T-cell (primary cell): ENCODE data around the gene CDCA4. TPM values are rescaled to one million over a fixed set of nuclear protein-coding genes. Genes with fewer than 3 reads are reported as not detected.
"Not testable (repeated sequence)": the region's sequence is repeated elsewhere in the genome, so short reads cannot be mapped to it uniquely, and the experiment has no call there.

Source experiments
- ATAC-seq, 4 experiments: fragments of 200-7000 bp in 3 of 4; fragments of 150-1000 bp in 1 of 4; cut with Tn5 transposase; replicated peaks in 1 of 4; 1 replicate in 3 of 4; 2 replicates in 1 of 4; pipeline ENCODE4 v1.10.0; 2021; ENCODE audit warnings: moderate library complexity in 3 of 4, mild to moderate bottlenecking in 2 of 4, moderate number of reproducible peaks in 1 of 4
- CTCF ChIA-PET, 2 donors: fragments of 300-600 bp; sonication (Branson Sonifier 250); formaldehyde crosslinking; loops; one replicate each; lab custom pipeline; 2022; ENCODE audit warnings: antibody characterized with exemption in 2 of 2; lab: Charles Lee
- POLR2A ChIA-PET, 2 donors: fragments of 300-600 bp; sonication (Branson Sonifier 250); formaldehyde crosslinking; loops; one replicate each; lab custom pipeline; 2022; ENCODE audit warnings: antibody characterized with exemption in 2 of 2; lab: Charles Lee
- DNase-seq, 35 experiments: peaks; one replicate each; pipeline versions ENCODE4 v3.0.0 to v3.0.0-alpha.2; 2013 to 2023
- H3K27ac ChIP-seq: one replicate; pipeline ENCODE4 v1.5.1; 2013; ENCODE audit warnings: low read length
- H3K27me3 ChIP-seq, 2 experiments: replicated peaks in 1 of 2; 1 replicate in 1 of 2; 2 replicates in 1 of 2; pipeline versions ENCODE4 v1.6.1 to v1.7.0; 2013; ENCODE audit warnings: low read length in 1 of 2, mixed read lengths in 1 of 2; ENCODE audit not compliant: control insufficient read depth in 2 of 2, insufficient read depth in 2 of 2; ENCODE audit errors: extremely low read depth in 1 of 2
- H3K36me3 ChIP-seq, 2 donors: 1 replicate in 1 of 2; 2 replicates in 1 of 2; pipeline versions ENCODE4 v1.6.1 to v1.7.0; 2013; ENCODE audit warnings: low read length in 1 of 2; ENCODE audit not compliant: control insufficient read depth in 2 of 2, insufficient read depth in 1 of 2; ENCODE audit errors: extremely low read depth in 1 of 2
- H3K4me1 ChIP-seq, 2 experiments: 1 replicate in 1 of 2; 2 replicates in 1 of 2; pipeline versions ENCODE4 v1.6.1 to v1.7.0; 2013; ENCODE audit warnings: low read length in 2 of 2, mixed read lengths in 1 of 2; ENCODE audit not compliant: insufficient read depth in 2 of 2, control insufficient read depth in 1 of 2; ENCODE audit errors: extremely low read depth in 1 of 2
- H3K4me3 ChIP-seq, 2 donors: 1 replicate in 1 of 2; 2 replicates in 1 of 2; pipeline versions ENCODE4 v1.5.1 to v1.7.0; 2013; ENCODE audit warnings: mild to moderate bottlenecking in 2 of 2, low read length in 1 of 2, moderate library complexity in 1 of 2; ENCODE audit not compliant: control insufficient read depth in 1 of 2; ENCODE audit errors: extremely low read depth in 1 of 2
- H3K9me3 ChIP-seq: 2 replicates; pipeline ENCODE4 v1.7.0; 2013
- H3K27ac Mint-ChIP-seq, 2 donors: one replicate each; pipeline ENCODE4 v1.8.0; 2020 to 2021; ENCODE audit warnings: mild to moderate bottlenecking in 2 of 2, mixed read lengths in 2 of 2
- H3K27me3 Mint-ChIP-seq, 2 donors: one replicate each; pipeline ENCODE4 v1.8.0; 2021 to 2022; ENCODE audit warnings: mixed read lengths in 2 of 2
- H3K36me3 Mint-ChIP-seq: one replicate; pipeline ENCODE4 v1.8.0; 2021; ENCODE audit warnings: mixed read lengths
- H3K4me1 Mint-ChIP-seq, 3 donors: one replicate each; pipeline ENCODE4 v1.8.0; 2020 to 2022; ENCODE audit warnings: mixed read lengths in 3 of 3, mild to moderate bottlenecking in 1 of 3
- H3K4me3 Mint-ChIP-seq, 3 donors: one replicate each; pipeline ENCODE4 v1.8.0; 2020 to 2022; ENCODE audit warnings: mild to moderate bottlenecking in 3 of 3, mixed read lengths in 3 of 3, moderate library complexity in 3 of 3
- H3K9me3 Mint-ChIP-seq, 3 donors: one replicate each; pipeline ENCODE4 v1.8.0; 2020 to 2022; ENCODE audit warnings: mixed read lengths in 3 of 3
- WGBS: methylation state at CpG from one replicate; pipeline ENCODE4 v1.1.5; 2013; ENCODE audit warnings: missing lambda C conversion rate; ENCODE audit not compliant: insufficient coverage; 5-methylcytosine and 5-hydroxymethylcytosine counted together
- total RNA-seq, 35 experiments: library from RNA in 6 of 35; stranded (reverse) in 6 of 35; fragments of 120-200 nt in 1 of 35; gene quantifications; one replicate each; pipeline versions ENCODE4 v1.2.1 to v1.2.4 and lab custom pipeline; 2013 to 2026

Gene CDCA4
- total RNA-seq, 5 donors from 2014 or later (not counting 1 experiment from before 2014, with no cell fraction given) = 13.0 to 20.1 (median 15.8) TPM

DNA sequence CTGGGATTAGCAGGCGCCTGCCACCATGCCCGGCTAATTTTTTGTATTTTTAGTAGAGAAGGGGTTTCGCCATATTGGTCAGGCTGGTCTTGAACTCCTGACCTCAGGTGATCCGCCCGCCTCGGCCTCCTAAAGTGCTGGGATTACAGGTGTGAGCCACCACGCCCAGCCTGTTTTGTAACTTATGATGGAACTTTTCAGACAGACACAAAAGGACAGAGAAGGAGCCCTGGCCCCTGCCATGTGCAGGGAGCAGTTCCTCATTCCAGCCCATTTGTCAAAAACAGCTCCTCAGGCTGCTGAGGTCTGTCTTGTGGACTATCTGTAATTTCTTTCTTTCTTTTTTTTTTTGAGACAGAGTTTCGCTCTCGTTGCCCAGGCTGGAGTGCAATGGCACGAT, 42.6 kb upstream of the CDCA4 start:
- not testable (repeated sequence) for DNase-seq

GRCh38 chr14:105063056-105063455, 42.2 kb upstream of the CDCA4 start:
- peak overlapping the region; percentile 80 to 85 (median 82) for H3K4me3 Mint-ChIP-seq
- peak overlapping the region; percentile 97 to 98 for H3K27ac Mint-ChIP-seq
- Histone ChIP-seq H3K9me3 (no peaks in the 10 kb centered on the region), H3K4me3 (peak overlapping the region in 1 of 2 donors; percentile 10), H3K4me1 (peaks cover 57 to 100% of the 10 kb centered on the region in 2 experiments), H3K27ac (peak overlapping the region; percentile 96), H3K36me3 (peaks cover 0 to under 1% of the 10 kb centered on the region in 2 donors), H3K27me3 (no peaks in the 10 kb centered on the region)
- POLR2A ChIA-PET = interaction anchor here in 1 of 2 donors (0.8 kb wide), 1 partner anchor 1633 kb away, joined by 5 read pairs; no protein-coding TSS in a partner anchor
- H3K27me3 Mint-ChIP-seq = no peaks in the 10 kb centered on the region
- DNase-seq (no peak), ATAC-seq (no peak)
- no peaks in the 10 kb centered on the region for H3K9me3 Mint-ChIP-seq
- WGBS = 65% methylated on average over 9 of the region's 10 CpGs
- H3K36me3 Mint-ChIP-seq = peaks cover 9% of the 10 kb centered on the region
- peaks cover 72 to 86% (median 83%) of the 10 kb centered on the region in 3 donors for H3K4me1 Mint-ChIP-seq
- CTCF ChIA-PET = interaction anchor here in 1 of 2 donors (0.7 kb wide), 1 partner anchor 131 kb away, joined by 5 read pairs; no protein-coding TSS in a partner anchor

More for the DNA sequence above, 42.6 kb upstream of the CDCA4 start:
- peak overlapping the region; percentile 96 for H3K27ac ChIP-seq
- H3K36me3 Mint-ChIP-seq, H3K27me3 Mint-ChIP-seq, H3K36me3 ChIP-seq, H3K27me3 ChIP-seq, POLR2A ChIA-PET, ATAC-seq, H3K9me3 Mint-ChIP-seq, H3K9me3 ChIP-seq: not testable (repeated sequence)
- peak overlapping the region; percentile 80 to 85 (median 82) for H3K4me3 Mint-ChIP-seq
- CTCF ChIA-PET = interaction anchor here in 1 of 2 donors (0.7 kb wide), 1 partner anchor 130 kb away, joined by 5 read pairs; no protein-coding TSS in a partner anchor
- peak overlapping the region; percentile 97 to 98 for H3K27ac Mint-ChIP-seq
- peaks cover 73 to 83% (median 81%) of the 10 kb centered on the region in 3 donors for H3K4me1 Mint-ChIP-seq
- WGBS = 58% methylated on average over 5 of the region's 10 CpGs
- H3K4me1 ChIP-seq = peaks cover 57 to 99% of the 10 kb centered on the region in 2 experiments
- peak overlapping the region; percentile 87 to 90 for H3K4me3 ChIP-seq

GRCh38 chr14:105062048-105062433, 41.2 kb upstream of the CDCA4 start:
- WGBS = 51% methylated on average over 7 of the region's 7 CpGs
- ChIA-PET POLR2A (interaction anchor here in 1 of 2 donors (0.5 to 0.7 kb wide), 2 partner anchors 32 to 76 kb away, joined by 4 read pairs; partner anchors contain the start of gene CLBA1), CTCF (interaction anchor here in 1 of 2 donors (0.8 kb wide), 1 partner anchor 71 kb away, joined by 7 read pairs; no protein-coding TSS in a partner anchor)
- Histone ChIP-seq H3K4me1 (peaks cover 50 to 91% of the 10 kb centered on the region in 2 experiments), H3K27ac (peak overlapping the region; percentile 96), H3K27me3 (no peaks in the 10 kb centered on the region), H3K36me3 (peaks cover 0 to 5% of the 10 kb centered on the region in 2 donors), H3K9me3 (no peaks in the 10 kb centered on the region), H3K4me3 (peak overlapping the region; percentile 62)
- Mint-ChIP-seq H3K4me3 (peak overlapping the region; percentile 80 to 85 (median 82)), H3K4me1 (peaks cover 64 to 77% (median 77%) of the 10 kb centered on the region in 3 donors), H3K36me3 (peaks cover 11% of the 10 kb centered on the region), H3K27ac (peak overlapping the region; percentile 97 to 98), H3K9me3 (no peaks in the 10 kb centered on the region), H3K27me3 (no peaks in the 10 kb centered on the region)
- ATAC-seq (no peak), DNase-seq (no peak)

DNA sequence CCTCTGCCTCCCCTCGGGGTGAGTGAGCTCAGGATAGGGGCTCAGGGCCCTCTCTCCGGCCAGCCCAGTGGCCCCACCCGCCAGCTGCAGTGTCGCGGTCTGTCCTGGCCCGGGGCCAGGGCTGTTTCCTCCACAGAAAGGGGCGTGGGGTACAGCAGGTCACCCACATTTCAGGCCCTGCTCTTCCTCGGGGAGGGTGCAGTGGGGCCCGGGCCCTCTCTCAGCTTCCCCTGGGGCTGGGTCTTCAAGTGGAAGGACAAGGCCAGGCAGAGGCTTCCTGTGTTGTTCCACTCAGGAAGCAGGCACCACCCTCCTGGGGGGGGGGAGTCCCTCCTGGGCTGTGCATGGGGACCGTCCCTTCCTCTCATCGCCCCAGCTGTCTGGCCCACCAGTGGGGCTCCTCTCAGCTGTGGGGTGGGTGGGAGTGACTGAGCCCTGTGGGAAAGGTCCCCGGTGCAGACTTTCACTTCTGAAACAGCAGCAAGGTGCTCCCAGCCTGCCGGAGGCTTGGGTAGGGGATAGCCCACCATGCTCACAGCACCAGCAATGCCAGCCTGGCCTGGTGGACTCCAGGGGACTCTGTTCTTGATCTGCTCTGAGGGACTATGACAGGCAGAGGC, 40.7 kb upstream of the CDCA4 start:
- Mint-ChIP-seq H3K27ac (peak overlapping the region; percentile 97 to 98), H3K9me3 (no peaks in the 10 kb centered on the region), H3K27me3 (no peaks in the 10 kb centered on the region), H3K4me1 (peaks cover 61 to 75% (median 73%) of the 10 kb centered on the region in 3 donors), H3K36me3 (peaks cover 14% of the 10 kb centered on the region), H3K4me3 (peak overlapping the region; percentile 80 to 85 (median 82))
- Histone ChIP-seq H3K4me1 (peaks cover 45 to 86% of the 10 kb centered on the region in 2 experiments), H3K27me3 (no peaks in the 10 kb centered on the region), H3K36me3 (peaks cover 0 to 10% of the 10 kb centered on the region in 2 donors), H3K4me3 (peak overlapping the region; percentile 62), H3K27ac (peak overlapping the region; percentile 96), H3K9me3 (no peaks in the 10 kb centered on the region)
- POLR2A ChIA-PET = interaction anchor here in 1 of 2 donors (0.5 to 0.7 kb wide), 2 partner anchors 32 to 76 kb away, joined by 4 read pairs; partner anchors contain the start of gene CLBA1
- DNase-seq (peak in 23 of 35 experiments; percentile 23 to 59 (median 38)), ATAC-seq (peak in 1 of 4 experiments; percentile 3)
- WGBS = 5% methylated on average over 9 of the region's 13 CpGs
- CTCF ChIA-PET = interaction anchor here in 1 of 2 donors (0.8 kb wide), 1 partner anchor 71 kb away, joined by 7 read pairs; no protein-coding TSS in a partner anchor

DNA sequence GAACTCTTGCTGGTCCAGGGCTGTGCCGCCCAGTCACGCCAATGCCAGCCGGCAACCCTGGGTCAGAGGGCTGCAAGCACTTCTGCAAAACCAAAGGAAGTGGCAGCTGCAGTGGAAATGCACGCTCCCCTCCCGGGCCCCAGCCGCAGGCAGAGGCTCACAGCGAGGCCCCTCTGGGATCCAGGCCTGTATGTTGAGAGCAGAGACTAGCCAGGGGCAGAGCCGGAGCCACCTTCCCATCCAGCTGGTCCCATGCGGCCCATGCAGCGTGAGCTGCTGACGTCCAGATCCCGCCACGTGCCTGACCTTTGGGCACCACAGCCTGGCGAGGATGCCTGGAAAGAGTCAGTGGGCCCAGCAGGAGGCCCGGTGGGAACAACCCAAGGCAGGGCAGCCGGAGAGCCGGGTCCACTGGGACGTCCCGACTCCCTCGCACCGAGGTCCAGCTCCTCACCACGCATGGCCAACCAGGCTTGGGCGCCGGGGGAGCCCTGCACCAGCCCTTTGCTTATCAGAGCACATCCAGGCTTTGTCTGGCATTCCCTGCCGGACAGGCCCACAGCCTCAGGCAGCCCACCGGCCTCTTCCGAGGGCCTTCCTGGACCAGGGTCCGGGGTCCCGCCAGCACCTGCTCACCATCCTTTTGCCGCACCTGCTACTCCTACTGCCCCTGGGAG, 40.0 kb upstream of the CDCA4 start:
- POLR2A ChIA-PET = interaction anchor here (0.6 kb wide), 2 partner anchors 232 to 983 kb away, joined by 3 to 7 read pairs; no protein-coding TSS in a partner anchor
- CTCF ChIA-PET = no interaction called here
- Histone ChIP-seq H3K4me1 (peaks cover 39 to 79% of the 10 kb centered on the region in 2 experiments), H3K9me3 (no peaks in the 10 kb centered on the region), H3K27ac (peak overlapping the region; percentile 96), H3K36me3 (peaks cover 0 to 17% of the 10 kb centered on the region in 2 donors), H3K27me3 (no peaks in the 10 kb centered on the region), H3K4me3 (peak overlapping the region; percentile 62)
- Mint-ChIP-seq H3K27me3 (no peaks in the 10 kb centered on the region), H3K27ac (peak overlapping the region; percentile 97 to 98), H3K4me1 (peaks cover 61 to 68% (median 67%) of the 10 kb centered on the region in 3 donors), H3K9me3 (no peaks in the 10 kb centered on the region), H3K4me3 (peak overlapping the region; percentile 80 to 85 (median 82)), H3K36me3 (peaks cover 18% of the 10 kb centered on the region)
- peak in 2 of 4 experiments; percentile 18 to 25 for ATAC-seq
- whole genome bisulfite sequencing = 25% methylated on average over 30 of the region's 30 CpGs
- DNase-seq = peak in 27 of 35 experiments; percentile 16 to 62 (median 44)
